ENCODE results near the gene CDH23. TPM values are rescaled to one million over a fixed set of nuclear protein-coding genes. Genes with fewer than 3 reads are reported as not detected.

The CDH23 gene
- total RNA-seq, 3 donors from 2014 or later: 1.8 to 3.6 (median 3.0) TPM

- ATAC-seq: no peak
Measured at GRCh38 chr10:71562181-71562580, 165.5 kb downstream of the CDH23 start.

GRCh38 chr10:71562904-71563303, 166.2 kb downstream of the CDH23 start:
- Histone ChIP-seq H3K4me3 (no peak overlapping the region), H3K4me1 (ENCODE audit: low read depth) (no peaks in the 10 kb centered on the region), H3K36me3 (ENCODE audit: low read depth) (no peaks in the 10 kb centered on the region), H3K9me3 (no peaks in the 10 kb centered on the region)
- ATAC-seq: no peak
- intact Hi-C loops (cut with DNase I, micrococcal nuclease): loop anchor here (10.0 kb wide), 1 partner anchor 168 kb away; the partner anchor contains the start of gene CDH23 (in 2 of the 2)
- DNase-seq: no peak
- TF ChIP-seq CTCF (IDR thresholded peaks at IDR 0.05): no peak

More at GRCh38 chr10:71562181-71562580, 165.5 kb downstream of the CDH23 start:
- Histone ChIP-seq H3K4me1 (ENCODE audit: low read depth) (no peaks in the 10 kb centered on the region), H3K36me3 (ENCODE audit: low read depth) (no peaks in the 10 kb centered on the region), H3K9me3 (no peaks in the 10 kb centered on the region), H3K4me3 (no peak overlapping the region)
- no peak for TF ChIP-seq CTCF (IDR thresholded peaks at IDR 0.05)
- intact Hi-C loops (cut with DNase I, micrococcal nuclease): loop anchor here (10.0 kb wide), 1 partner anchor 167 kb away; the partner anchor contains the start of gene CDH23 (in 2 of the 2)
- no peak for DNase-seq

- Histone ChIP-seq H3K36me3 (ENCODE audit: low read depth) (no peaks in the 10 kb centered on the region), H3K4me1 (ENCODE audit: low read depth) (no peaks in the 10 kb centered on the region), H3K9me3 (no peaks in the 10 kb centered on the region), H3K4me3 (no peak overlapping the region)
- intact Hi-C loops (cut with DNase I, micrococcal nuclease): loop anchor here (10.0 kb wide), 1 partner anchor 170 kb away; the partner anchor contains the start of gene CDH23 (in 2 of the 2)
- ATAC-seq (no peak), DNase-seq (no peak)
- no peak for TF ChIP-seq CTCF (IDR thresholded peaks at IDR 0.05)
Measured at GRCh38 chr10:71564194-71564820, 167.6 kb downstream of the CDH23 start.

- no peak for DNase-seq
- no peak for ATAC-seq
- Histone ChIP-seq H3K4me1 (ENCODE audit: low read depth) (no peaks in the 10 kb centered on the region), H3K4me3 (no peak overlapping the region), H3K9me3 (no peaks in the 10 kb centered on the region), H3K36me3 (ENCODE audit: low read depth) (no peaks in the 10 kb centered on the region)
- no peak for TF ChIP-seq CTCF (IDR thresholded peaks at IDR 0.05)
- intact Hi-C loops (cut with DNase I, micrococcal nuclease): loop anchor here (10.0 kb wide), 1 partner anchor 171 kb away; the partner anchor contains the start of gene CDH23 (in 2 of the 2)
Measured at GRCh38 chr10:71565284-71566000, 168.7 kb downstream of the CDH23 start.

GRCh38 chr10:71567006-71567405, 170.3 kb downstream of the CDH23 start:
- no peak overlapping the region for H3K4me3 ChIP-seq
- intact Hi-C loops (cut with DNase I, micrococcal nuclease): loop anchor here (10.0 kb wide), 1 partner anchor 172 kb away; the partner anchor contains the start of gene CDH23 (in 2 of the 2)
- ATAC-seq: no peak
- DNase-seq: no peak
- TF ChIP-seq CTCF (IDR thresholded peaks at IDR 0.05): no peak
- H3K4me1 ChIP-seq (ENCODE audit: low read depth): no peaks in the 10 kb centered on the region
- no peaks in the 10 kb centered on the region for H3K9me3 ChIP-seq
- H3K36me3 ChIP-seq (ENCODE audit: low read depth): no peaks in the 10 kb centered on the region
